ENCODE results near the gene ZNF304. TPM values are rescaled to one million over a fixed set of nuclear protein-coding genes. Genes with fewer than 3 reads are reported as not detected.

ZNF304 gene
- total RNA-seq, 1 donor from 2014 or later, result 5.9 TPM

GRCh38 chr19:57376151-57376550, 25.1 kb downstream of the ZNF304 start:
- Histone ChIP-seq H3K27me3 (no peaks in the 10 kb centered on the region), H3K9me3 (peaks cover 41 to 60% of the 10 kb centered on the region in 2 donors), H3K36me3 (peaks cover 62 to 70% of the 10 kb centered on the region in 2 donors), H3K4me3 (no peak overlapping the region), H3K4me1 (no peaks in the 10 kb centered on the region), H3K27ac (no peak overlapping the region)
- intact Hi-C loops (cut with DNase I), result no loop called here
- no peak for TF ChIP-seq CTCF (IDR thresholded peaks at IDR 0.05)
- no peak for DNase-seq (ENCODE audit: low spot score in 2 of 2)

DNA sequence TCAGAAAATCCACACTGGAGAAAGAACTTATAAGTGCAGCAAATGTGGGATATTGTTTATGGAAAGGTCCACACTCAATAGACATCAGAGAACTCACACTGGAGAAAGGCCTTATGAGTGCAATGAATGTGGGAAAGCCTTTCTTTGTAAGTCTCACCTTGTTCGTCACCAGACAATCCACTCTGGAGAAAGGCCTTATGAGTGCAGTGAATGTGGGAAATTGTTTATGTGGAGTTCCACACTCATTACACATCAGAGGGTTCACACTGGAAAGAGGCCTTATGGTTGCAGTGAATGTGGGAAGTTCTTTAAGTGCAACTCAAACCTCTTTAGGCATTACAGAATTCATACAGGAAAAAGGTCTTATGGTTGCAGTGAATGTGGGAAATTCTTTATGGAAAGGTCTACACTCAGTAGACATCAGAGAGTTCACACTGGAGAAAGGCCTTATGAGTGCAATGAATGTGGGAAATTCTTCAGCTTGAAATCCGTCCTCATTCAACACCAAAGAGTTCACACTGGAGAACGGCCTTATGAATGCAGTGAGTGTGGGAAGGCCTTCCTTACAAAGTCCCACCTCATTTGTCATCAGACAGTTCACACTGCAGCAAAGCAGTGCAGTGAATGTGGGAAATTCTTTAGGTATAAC, 26.6 kb downstream of the ZNF304 start:
- Histone ChIP-seq H3K4me3 (no peak overlapping the region), H3K27me3 (no peaks in the 10 kb centered on the region), H3K36me3 (peaks cover 48 to 55% of the 10 kb centered on the region in 2 donors), H3K27ac (no peak overlapping the region), H3K9me3 (peaks cover 41 to 66% of the 10 kb centered on the region in 2 donors), H3K4me1 (no peaks in the 10 kb centered on the region)
- no peak for DNase-seq (ENCODE audit: low spot score in 2 of 2)
- intact Hi-C loops (cut with DNase I), result no loop called here
- no peak for TF ChIP-seq CTCF (IDR thresholded peaks at IDR 0.05)

DNA sequence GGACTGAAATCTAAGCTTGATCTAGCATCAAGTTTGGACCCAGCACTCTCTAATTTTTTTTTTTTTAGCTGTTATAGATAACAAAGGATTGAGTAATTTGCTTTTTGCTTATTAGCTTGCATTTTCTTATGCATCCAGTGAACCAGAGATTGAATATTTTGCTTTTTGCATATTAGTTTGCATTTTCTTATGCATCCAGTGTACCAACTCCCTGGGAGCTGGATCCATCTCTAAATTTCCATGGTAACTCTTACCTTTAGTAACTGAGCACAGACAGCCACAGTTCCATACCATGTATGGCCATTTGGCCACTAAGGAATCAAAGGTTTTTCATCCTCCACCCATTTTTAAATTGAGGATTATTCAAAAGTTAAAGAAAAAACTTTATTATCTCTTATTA, 29.9 kb downstream of the ZNF304 start:
- peaks cover 19 to 27% of the 10 kb centered on the region in 2 donors for H3K36me3 ChIP-seq
- H3K4me1 ChIP-seq, result no peaks in the 10 kb centered on the region
- H3K4me3 ChIP-seq, result no peak overlapping the region
- no peak for DNase-seq (ENCODE audit: low spot score in 2 of 2)
- no peak for TF ChIP-seq CTCF (IDR thresholded peaks at IDR 0.05)
- intact Hi-C loops (cut with DNase I), result no loop called here
- no peak overlapping the region for H3K27ac ChIP-seq
- H3K27me3 ChIP-seq, result no peaks in the 10 kb centered on the region
- peaks cover 37 to 57% of the 10 kb centered on the region in 2 donors for H3K9me3 ChIP-seq

DNA sequence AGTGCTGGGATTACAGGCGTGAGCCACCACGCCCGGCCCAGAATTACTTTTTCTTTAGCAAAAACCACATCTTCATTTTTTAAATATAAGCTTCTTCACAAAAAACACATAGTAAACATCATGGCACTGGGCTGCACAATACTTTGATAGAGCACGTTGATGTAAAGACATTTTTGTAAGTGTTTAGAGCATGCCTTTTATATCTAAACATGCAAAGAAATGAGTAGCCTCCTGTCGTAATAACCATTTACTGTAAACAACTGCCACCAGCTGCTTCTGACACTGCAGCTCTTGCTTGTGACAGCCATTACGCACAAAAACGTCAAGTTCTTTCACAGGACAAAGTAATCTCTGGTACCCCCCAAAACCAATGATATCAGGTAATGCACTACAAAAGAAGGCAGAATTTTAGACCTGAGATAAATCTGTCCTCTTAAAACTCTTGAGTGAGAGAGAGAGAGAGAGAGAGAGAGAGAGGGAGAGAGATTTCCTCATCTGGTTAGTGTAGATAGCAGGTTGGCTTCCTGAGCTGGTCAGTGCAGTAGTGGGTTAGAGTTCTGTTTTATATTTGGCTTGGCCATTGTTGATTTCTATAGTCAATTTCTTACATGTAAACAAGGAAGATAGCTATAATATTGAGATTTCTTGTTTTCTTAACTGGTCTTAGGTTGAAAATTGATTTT, 31.9 kb downstream of the ZNF304 start:
- Histone ChIP-seq H3K9me3 (peaks cover 19 to 38% of the 10 kb centered on the region in 2 donors), H3K4me3 (no peak overlapping the region), H3K4me1 (no peaks in the 10 kb centered on the region), H3K36me3 (peaks cover 3 to 6% of the 10 kb centered on the region in 2 donors), H3K27ac (no peak overlapping the region), H3K27me3 (no peaks in the 10 kb centered on the region)
- TF ChIP-seq CTCF (IDR thresholded peaks at IDR 0.05), result no peak
- no peak for DNase-seq (ENCODE audit: low spot score in 2 of 2)
- intact Hi-C loops (cut with DNase I), result no loop called here

- H3K4me3 ChIP-seq, result peak overlapping the region; percentile 72 to 80
- TF ChIP-seq CTCF (IDR thresholded peaks at IDR 0.05), result no peak
- H3K9me3 ChIP-seq, result peaks cover 16 to 19% of the 10 kb centered on the region in 2 donors
- DNase-seq (ENCODE audit: low spot score in 2 of 2), result no peak
- H3K27me3 ChIP-seq, result no peaks in the 10 kb centered on the region
- H3K27ac ChIP-seq, result peak overlapping the region; percentile 93
- peaks cover 0 to 10% of the 10 kb centered on the region in 2 donors for H3K4me1 ChIP-seq
- intact Hi-C loops (cut with DNase I), result loop anchor here (1.0 to 5.0 kb wide), 7 partner anchors 26 to 613 kb away; partner anchors contain the start of genes TRAPPC2B, ZNF304, ZNF460 and ZNF547
- peaks cover 18 to 19% of the 10 kb centered on the region in 2 donors for H3K36me3 ChIP-seq
Observed at GRCh38 chr19:57389194-57389729, 38.2 kb downstream of the ZNF304 start.

Data from ascending aorta (tissue), 2 donors.